Measurements from ENCODE around the gene ACO2.

The ACO2 gene

GRCh38 chr22:41471568-41471967 is 2.7 kb downstream of the ACO2 start:
- H3K4me3 ChIP-seq (ENCODE audit: low read depth, low read length): no peak overlapping the region
- H3K9me3 ChIP-seq (ENCODE audit: severe bottlenecking): no peaks in the 10 kb centered on the region
- no peak for DNase-seq
- no peaks in the 10 kb centered on the region for H3K27me3 ChIP-seq (ENCODE audit: insufficient read depth, low read depth, severe bottlenecking)
- no peak for TF ChIP-seq CTCF (IDR thresholded peaks at IDR 0.05; ENCODE audit: low read depth, low read length)
- H3K27ac ChIP-seq: no peak overlapping the region
- peaks cover 29% of the 10 kb centered on the region for H3K36me3 ChIP-seq

- H3K4me3 ChIP-seq (ENCODE audit: low read depth, low read length): no peak overlapping the region
- H3K36me3 ChIP-seq: peaks cover 14% of the 10 kb centered on the region
- no peak overlapping the region for H3K27ac ChIP-seq
- H3K27me3 ChIP-seq (ENCODE audit: insufficient read depth, low read depth, severe bottlenecking): no peaks in the 10 kb centered on the region
- DNase-seq: no peak
- no peak for TF ChIP-seq CTCF (IDR thresholded peaks at IDR 0.05; ENCODE audit: low read depth, low read length)
- H3K9me3 ChIP-seq (ENCODE audit: severe bottlenecking): no peaks in the 10 kb centered on the region
Observed at GRCh38 chr22:41474872-41475451, 6.0 kb downstream of the ACO2 start.

- DNase-seq: no peak
- Histone ChIP-seq H3K36me3 (no peaks in the 10 kb centered on the region), H3K27me3 (ENCODE audit: insufficient read depth, low read depth, severe bottlenecking) (no peaks in the 10 kb centered on the region), H3K4me3 (ENCODE audit: low read depth, low read length) (no peak overlapping the region), H3K27ac (no peak overlapping the region), H3K9me3 (ENCODE audit: severe bottlenecking) (no peaks in the 10 kb centered on the region)
- TF ChIP-seq CTCF (IDR thresholded peaks at IDR 0.05; ENCODE audit: low read depth, low read length): no peak
Observed at GRCh38 chr22:41478473-41478872, 9.6 kb downstream of the ACO2 start.

- Histone ChIP-seq H3K27me3 (ENCODE audit: insufficient read depth, low read depth, severe bottlenecking) (no peaks in the 10 kb centered on the region), H3K27ac (peak overlapping the region; percentile 36; the same call in 1 of the 2 replicates), H3K4me3 (ENCODE audit: low read depth, low read length) (no peak overlapping the region), H3K9me3 (ENCODE audit: severe bottlenecking) (no peaks in the 10 kb centered on the region), H3K36me3 (no peaks in the 10 kb centered on the region)
- no peak for TF ChIP-seq CTCF (IDR thresholded peaks at IDR 0.05; ENCODE audit: low read depth, low read length)
- DNase-seq: peak; percentile 39
Observed at GRCh38 chr22:41478891-41479521, 10.1 kb downstream of the ACO2 start.

- no peaks in the 10 kb centered on the region for H3K36me3 ChIP-seq
- DNase-seq: no peak
- TF ChIP-seq CTCF (IDR thresholded peaks at IDR 0.05; ENCODE audit: low read depth, low read length): no peak
- no peaks in the 10 kb centered on the region for H3K27me3 ChIP-seq (ENCODE audit: insufficient read depth, low read depth, severe bottlenecking)
- no peaks in the 10 kb centered on the region for H3K9me3 ChIP-seq (ENCODE audit: severe bottlenecking)
- no peak overlapping the region for H3K4me3 ChIP-seq (ENCODE audit: low read depth, low read length)
- H3K27ac ChIP-seq: 0 out of 2 replicates have a peak overlapping the region, but pooled peaks have one; percentile 36
Observed at GRCh38 chr22:41479671-41480396, 10.9 kb downstream of the ACO2 start.
